ENCODE measurements around the gene BCDIN3D. TPM values are rescaled to one million over a fixed set of nuclear protein-coding genes. Genes with fewer than 3 reads are reported as not detected.
"Not testable (repeated sequence)": the region's sequence is repeated elsewhere in the genome, so short reads cannot be mapped to it uniquely, and the experiment has no call there.

The BCDIN3D gene
- total and polyA plus RNA-seq, 8 donors: 0.58 to 14.7 (median 2.6) TPM; not detected in 1

DNA sequence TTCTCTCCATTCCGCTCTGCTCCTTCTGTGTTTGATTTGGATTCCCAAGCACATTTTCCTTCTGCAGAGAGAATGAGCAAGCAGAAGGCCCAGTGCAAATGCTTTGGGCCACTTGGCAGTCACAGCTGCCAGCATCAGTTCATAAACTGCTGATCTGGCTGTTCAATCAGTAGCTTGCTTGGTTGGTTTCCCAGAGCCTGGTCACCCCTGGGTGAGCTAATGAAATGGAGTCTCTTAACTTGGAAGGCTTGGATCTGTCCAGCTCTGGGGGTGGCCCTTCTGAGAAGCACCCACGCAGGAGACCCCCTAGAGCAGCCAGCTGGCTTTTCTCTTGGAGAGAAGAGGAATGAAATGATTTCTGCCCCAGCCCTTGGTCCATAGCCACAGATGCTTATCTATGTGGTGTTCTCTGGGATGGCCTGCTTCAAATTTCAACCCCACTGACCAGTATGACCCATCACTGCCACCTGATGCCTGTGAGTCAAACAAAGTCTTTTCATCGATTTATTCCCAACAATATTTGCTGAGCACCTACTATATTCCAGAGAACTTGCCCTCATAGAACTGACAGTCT is 30.5 kb upstream of the BCDIN3D start:
- peaks cover 14 to 18% (median 16%) of the 10 kb centered on the region in 4 donors for H3K4me1 ChIP-seq
- no peak overlapping the region for H3K27ac ChIP-seq
- TF ChIP-seq EP300 (IDR thresholded peaks at IDR 0.05): no peak
- TF ChIP-seq POLR2A (IDR thresholded peaks at IDR 0.05): no peak
- TF ChIP-seq POLR2AphosphoS5 (IDR thresholded peaks at IDR 0.05): no peak
- TF ChIP-seq CTCF (IDR thresholded peaks at IDR 0.05): no peak
- no peaks in the 10 kb centered on the region for H3K27me3 ChIP-seq
- H3K4me3 ChIP-seq: no peak overlapping the region
- intact Hi-C loops (cut with DNase I; ENCODE audit: low total_unique reads): no loop called here
- no peaks in the 10 kb centered on the region for H3K9me3 ChIP-seq
- WGBS, 5 donors: 50 to 75% (median 63%) methylated on average over 3 of the region's 3 CpGs
- no peaks in the 10 kb centered on the region for H3K36me3 ChIP-seq
- DNase-seq: peak in 1 of 2 donors; percentile 41

DNA sequence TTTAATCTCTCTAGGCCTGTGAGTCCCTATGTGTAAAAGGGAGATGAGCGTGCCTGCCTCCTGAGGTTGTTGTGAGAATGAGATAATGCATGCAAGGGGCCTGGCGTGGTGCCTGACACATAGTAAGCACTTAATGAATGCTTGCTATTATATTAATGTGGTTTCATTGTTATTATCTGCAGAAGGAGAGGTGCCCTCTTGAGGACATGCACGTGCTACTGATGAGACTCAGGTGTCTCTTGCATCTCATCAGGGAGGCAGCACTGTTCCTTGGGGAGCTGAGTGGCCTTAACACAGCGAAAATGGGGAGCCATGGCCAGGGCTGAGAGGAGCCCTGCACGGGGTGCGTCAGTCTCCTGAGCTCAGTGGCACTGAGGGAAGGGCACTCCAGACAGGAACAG is 29.9 kb upstream of the BCDIN3D start:
- 70 to 81% (median 76%) methylated on average over 6 of the region's 6 CpGs for WGBS, 5 donors
- intact Hi-C loops (cut with DNase I; ENCODE audit: low total_unique reads): no loop called here
- H3K4me1 ChIP-seq: peaks cover 21 to 24% (median 22%) of the 10 kb centered on the region in 4 donors
- H3K9me3 ChIP-seq: no peaks in the 10 kb centered on the region
- H3K27me3 ChIP-seq: no peaks in the 10 kb centered on the region
- no peak for TF ChIP-seq EP300 (IDR thresholded peaks at IDR 0.05)
- TF ChIP-seq CTCF (IDR thresholded peaks at IDR 0.05): no peak
- no peak for TF ChIP-seq POLR2AphosphoS5 (IDR thresholded peaks at IDR 0.05)
- no peak for TF ChIP-seq POLR2A (IDR thresholded peaks at IDR 0.05)
- DNase-seq: no peak
- H3K4me3 ChIP-seq: no peak overlapping the region
- H3K27ac ChIP-seq: no peak overlapping the region
- H3K36me3 ChIP-seq: no peaks in the 10 kb centered on the region

- Histone ChIP-seq H3K9me3 (no peaks in the 10 kb centered on the region), H3K36me3 (no peaks in the 10 kb centered on the region), H3K4me1 (peaks cover 25 to 28% (median 26%) of the 10 kb centered on the region in 4 donors), H3K4me3 (no peak overlapping the region), H3K27me3 (no peaks in the 10 kb centered on the region), H3K27ac (no peak overlapping the region)
- intact Hi-C loops (cut with DNase I; ENCODE audit: low total_unique reads): no loop called here
- 90 to 97% (median 94%) methylated on average over 5 of the region's 5 CpGs for WGBS, 5 donors
- no peak for DNase-seq
- no peak for TF ChIP-seq POLR2AphosphoS5 (IDR thresholded peaks at IDR 0.05)
- no peak for TF ChIP-seq CTCF (IDR thresholded peaks at IDR 0.05)
- no peak for TF ChIP-seq EP300 (IDR thresholded peaks at IDR 0.05)
- no peak for TF ChIP-seq POLR2A (IDR thresholded peaks at IDR 0.05)
These were observed 29.5 kb upstream of the BCDIN3D start for GRCh38 chr12:49872381-49872780.

- H3K4me3 ChIP-seq; H3K9me3 ChIP-seq; DNase-seq; H3K27ac ChIP-seq; intact Hi-C loops (cut with DNase I; ENCODE audit: low total_unique reads); H3K36me3 ChIP-seq; H3K27me3 ChIP-seq: not testable (repeated sequence)
- peaks cover 28 to 34% (median 29%) of the 10 kb centered on the region in 4 donors for H3K4me1 ChIP-seq
- WGBS, 5 donors: 95 to 96% (median 95%) methylated on average over 8 of the region's 8 CpGs
These were observed 28.9 kb upstream of the BCDIN3D start for GRCh38 chr12:49871811-49872251.

DNA sequence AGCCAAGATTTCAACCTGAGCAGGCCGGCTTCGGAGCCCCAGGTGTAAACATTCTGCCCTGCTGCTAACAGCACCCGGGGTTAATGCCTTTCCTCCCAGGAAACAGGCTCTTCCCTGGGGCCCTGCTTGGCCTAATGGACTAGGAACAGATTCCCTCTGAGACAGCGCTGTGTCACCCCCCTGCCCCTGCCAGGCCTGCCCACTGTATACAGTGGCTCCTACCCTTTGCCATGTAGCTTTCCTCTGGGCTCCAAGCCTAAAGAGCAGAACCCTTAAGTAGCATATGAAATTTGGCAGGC is 28.3 kb upstream of the BCDIN3D start:
- intact Hi-C loops (cut with DNase I; ENCODE audit: low total_unique reads): no loop called here
- Histone ChIP-seq H3K27me3 (peaks cover 0 to under 1% (median 0%) of the 10 kb centered on the region in 3 donors), H3K27ac (no peak overlapping the region), H3K9me3 (no peaks in the 10 kb centered on the region), H3K36me3 (no peaks in the 10 kb centered on the region), H3K4me3 (no peak overlapping the region), H3K4me1 (peaks cover 28 to 35% (median 29%) of the 10 kb centered on the region in 4 donors)
- TF ChIP-seq POLR2AphosphoS5 (IDR thresholded peaks at IDR 0.05) (no peak), EP300 (IDR thresholded peaks at IDR 0.05) (no peak), CTCF (IDR thresholded peaks at IDR 0.05) (no peak), POLR2A (IDR thresholded peaks at IDR 0.05) (no peak)
- DNase-seq: no peak
- WGBS, 5 donors: 38 to 75% (median 56%) methylated on average over 2 to 4 of the region's 4 CpGs
